Measurements from ENCODE around the gene PLA1A. TPM values are rescaled to one million over a fixed set of nuclear protein-coding genes. Genes with fewer than 3 reads are reported as not detected.

Gene PLA1A
- total and polyA plus RNA-seq, 5 donors: 4.3 to 7.5 (median 4.9) TPM

DNA sequence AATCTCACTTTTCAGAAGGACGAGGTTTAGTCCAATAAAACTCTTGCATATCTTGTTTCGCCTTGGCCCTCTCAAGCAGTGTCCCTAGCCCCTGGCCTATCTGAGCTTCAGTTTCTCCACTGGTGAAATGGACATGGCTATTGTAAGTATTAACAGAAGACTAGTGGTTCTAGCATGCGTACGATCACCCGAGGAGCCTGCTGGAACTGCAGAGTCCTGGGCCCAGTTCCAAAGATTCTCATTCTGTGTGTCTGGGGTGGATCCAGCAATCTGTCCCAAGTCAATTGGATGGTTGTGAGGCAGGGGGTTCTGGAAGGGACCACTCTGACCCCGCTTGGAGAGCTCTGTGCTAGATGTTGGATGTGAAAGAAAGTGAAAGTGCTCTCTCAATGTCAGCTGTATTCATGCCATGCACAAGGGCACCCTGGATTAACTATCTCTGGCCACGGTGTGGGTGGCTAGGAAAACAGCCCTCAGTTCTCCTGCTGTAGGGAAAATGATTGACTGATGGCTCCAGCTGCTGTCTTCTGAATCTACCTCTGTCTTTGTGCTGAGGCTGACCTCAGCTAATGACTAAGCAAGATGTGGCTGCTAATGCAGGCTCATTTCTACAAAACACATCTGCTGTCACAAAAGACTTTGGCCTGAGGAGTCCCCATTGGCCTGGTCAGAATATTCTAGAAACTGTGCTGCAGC, 1.9 kb upstream of the PLA1A start:
- H3K27me3 ChIP-seq (ENCODE audit: control insufficient read depth, insufficient read depth): no peaks in the 10 kb centered on the region
- WGBS: 57% methylated on average over 7 of the region's 7 CpGs
- no peaks in the 10 kb centered on the region for H3K9me3 ChIP-seq (ENCODE audit: control insufficient read depth, low read length)
- H3K27ac ChIP-seq (ENCODE audit: low read length): peak overlapping the region; percentile 6
- intact Hi-C loops (cut with DNase I): no loop called here
- DNase-seq: no peak
- ATAC-seq: no peak
- peak overlapping the region; percentile 38 for H3K4me3 ChIP-seq (ENCODE audit: low read length)
- peaks cover 19% of the 10 kb centered on the region for H3K4me1 ChIP-seq (ENCODE audit: control insufficient read depth, insufficient read depth, low read length)

DNA sequence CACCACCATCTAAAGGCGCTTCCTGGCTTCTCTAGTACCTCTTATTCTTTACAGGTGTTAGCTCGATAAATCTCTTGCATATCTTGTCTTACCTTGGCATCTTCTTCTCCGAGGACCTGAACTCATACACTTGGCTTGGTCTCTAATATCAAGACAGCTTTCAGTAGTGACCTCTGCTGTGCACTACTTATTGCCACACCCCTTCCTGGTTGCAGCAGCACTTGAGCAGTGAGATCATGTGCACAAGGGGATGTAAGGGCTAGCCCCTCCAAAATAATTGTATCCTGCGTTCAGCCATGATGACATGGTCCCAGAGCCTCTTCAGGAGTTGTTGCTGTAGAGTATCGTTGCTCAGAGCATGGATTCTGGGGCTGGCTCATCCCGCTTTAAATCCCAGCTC, 1.3 kb upstream of the PLA1A start:
- Histone ChIP-seq H3K27ac (ENCODE audit: low read length) (peak overlapping the region; percentile 6), H3K4me1 (ENCODE audit: control insufficient read depth, insufficient read depth, low read length) (peaks cover 19% of the 10 kb centered on the region), H3K27me3 (ENCODE audit: control insufficient read depth, insufficient read depth) (no peaks in the 10 kb centered on the region), H3K4me3 (ENCODE audit: low read length) (no peak overlapping the region), H3K9me3 (ENCODE audit: control insufficient read depth, low read length) (no peaks in the 10 kb centered on the region)
- ATAC-seq: peak in 1 of 2 donors; percentile 13
- no peak for DNase-seq
- WGBS: 87% methylated on average over 6 of the region's 6 CpGs
- intact Hi-C loops (cut with DNase I): no loop called here

DNA sequence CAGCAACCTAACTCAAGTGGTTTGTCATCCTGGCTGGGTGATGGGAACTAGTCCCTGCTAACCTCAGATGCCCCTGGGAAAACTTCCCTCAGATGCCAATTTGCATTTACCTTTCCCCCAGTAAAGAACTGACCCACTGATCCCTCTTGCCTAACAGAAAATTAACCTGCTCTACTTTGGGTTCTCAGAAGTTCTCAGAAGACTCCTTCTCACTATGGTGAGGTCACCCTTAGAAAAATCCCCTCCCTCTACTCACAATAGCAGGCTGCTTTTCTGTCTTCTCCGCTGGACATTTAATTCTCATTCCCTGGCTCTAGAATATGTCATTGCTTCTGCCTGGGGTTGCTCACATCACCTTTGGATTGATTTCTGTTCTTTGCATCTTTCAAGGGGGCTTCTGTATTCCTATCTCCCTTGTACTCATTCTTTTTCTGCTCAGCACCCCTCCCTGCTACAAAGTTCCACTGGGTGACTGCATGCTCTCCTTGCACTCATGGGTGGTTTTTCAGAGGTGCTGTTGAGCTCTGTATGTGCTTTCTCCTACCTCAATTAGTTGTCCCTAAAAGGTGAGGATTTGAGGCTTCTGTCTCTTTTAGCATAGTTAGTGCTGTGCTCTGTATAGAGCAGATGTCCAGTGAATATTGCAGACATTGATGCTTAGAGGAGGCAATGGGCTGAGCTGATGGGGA, 869 bp downstream of the PLA1A start:
- Histone ChIP-seq H3K27ac (ENCODE audit: low read length) (peak overlapping the region; percentile 11), H3K4me3 (ENCODE audit: low read length) (no peak overlapping the region), H3K27me3 (ENCODE audit: control insufficient read depth, insufficient read depth) (no peaks in the 10 kb centered on the region), H3K4me1 (ENCODE audit: control insufficient read depth, insufficient read depth, low read length) (peaks cover 24% of the 10 kb centered on the region), H3K9me3 (ENCODE audit: control insufficient read depth, low read length) (no peaks in the 10 kb centered on the region)
- 82% methylated on average over 1 of the region's 1 CpG for WGBS
- DNase-seq: no peak
- intact Hi-C loops (cut with DNase I): no loop called here
- peak in 1 of 2 donors; percentile 3 for ATAC-seq

DNA sequence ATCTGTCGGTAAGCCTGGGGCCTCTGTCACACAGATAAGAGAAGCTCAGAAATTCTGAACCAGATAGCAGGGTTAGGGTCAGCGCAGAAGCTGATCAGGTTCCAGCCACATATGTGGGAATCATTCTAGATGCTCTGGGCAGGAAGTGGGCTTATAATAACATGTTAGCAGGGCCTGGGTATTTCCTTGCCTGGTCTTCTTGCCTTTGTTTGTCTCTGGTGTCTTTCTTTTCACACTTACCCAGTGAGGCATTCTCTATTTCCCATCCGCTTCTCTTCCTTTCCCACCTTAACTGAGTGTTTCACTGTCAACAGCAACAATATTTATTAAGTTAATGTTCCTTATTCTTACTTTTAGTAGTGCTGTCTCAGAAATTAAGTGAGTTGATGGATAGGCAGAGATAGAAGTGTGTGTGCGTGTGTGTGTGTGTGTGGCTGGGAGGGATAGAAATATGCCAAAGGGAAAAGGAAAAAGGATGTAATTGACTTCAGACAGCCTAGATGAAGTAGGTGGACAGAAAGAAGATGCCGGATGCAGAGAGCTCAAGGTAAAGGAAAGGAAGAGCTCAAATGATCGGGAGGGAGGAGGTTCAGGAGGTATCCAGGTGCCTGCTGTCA, 2.0 kb downstream of the PLA1A start:
- Histone ChIP-seq H3K4me3 (ENCODE audit: low read length) (no peak overlapping the region), H3K4me1 (ENCODE audit: control insufficient read depth, insufficient read depth, low read length) (peaks cover 24% of the 10 kb centered on the region), H3K27ac (ENCODE audit: low read length) (peak overlapping the region; percentile 23), H3K27me3 (ENCODE audit: control insufficient read depth, insufficient read depth) (no peaks in the 10 kb centered on the region), H3K9me3 (ENCODE audit: control insufficient read depth, low read length) (no peaks in the 10 kb centered on the region)
- no peak for ATAC-seq
- intact Hi-C loops (cut with DNase I): loop anchor here in 2 of 4 donors (10.0 kb wide), 1 partner anchor 75 kb away; the partner anchor contains the start of gene COX17 (in 2 of the 2)
- WGBS: 71% methylated on average over 6 of the region's 6 CpGs
- no peak for DNase-seq

DNA sequence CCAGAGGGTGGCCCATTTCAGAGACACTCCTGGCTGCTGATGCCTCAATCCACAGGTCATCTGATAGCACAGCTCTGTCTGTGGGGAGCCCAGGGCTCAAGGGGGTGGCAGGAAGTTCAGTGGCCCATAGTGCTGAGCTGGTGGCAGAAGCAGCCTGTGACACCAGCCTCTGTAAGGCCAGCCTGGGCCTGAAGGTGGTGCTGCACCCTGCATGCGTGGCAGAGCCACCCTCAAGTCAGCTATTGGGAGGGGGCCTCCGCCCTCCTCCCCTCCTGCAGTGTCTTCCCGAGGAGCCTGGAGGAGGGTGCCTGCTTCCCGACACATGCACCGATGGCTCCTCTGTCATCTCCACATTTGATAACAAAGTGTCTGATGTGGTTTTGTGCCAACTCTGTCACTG, 3.0 kb downstream of the PLA1A start:
- peak; percentile 33 to 82 (median 78) for DNase-seq
- intact Hi-C loops (cut with DNase I): loop anchor here in 2 of 4 donors (10.0 kb wide), 1 partner anchor 74 kb away; the partner anchor contains the start of gene COX17 (in 2 of the 2)
- H3K9me3 ChIP-seq (ENCODE audit: control insufficient read depth, low read length): no peaks in the 10 kb centered on the region
- ATAC-seq: peak; percentile 77 to 78
- H3K4me3 ChIP-seq (ENCODE audit: low read length): no peak overlapping the region
- H3K27ac ChIP-seq (ENCODE audit: low read length): peak overlapping the region; percentile 23
- 39% methylated on average over 5 of the region's 5 CpGs for WGBS
- H3K27me3 ChIP-seq (ENCODE audit: control insufficient read depth, insufficient read depth): no peaks in the 10 kb centered on the region
- peaks cover 21% of the 10 kb centered on the region for H3K4me1 ChIP-seq (ENCODE audit: control insufficient read depth, insufficient read depth, low read length)

DNA sequence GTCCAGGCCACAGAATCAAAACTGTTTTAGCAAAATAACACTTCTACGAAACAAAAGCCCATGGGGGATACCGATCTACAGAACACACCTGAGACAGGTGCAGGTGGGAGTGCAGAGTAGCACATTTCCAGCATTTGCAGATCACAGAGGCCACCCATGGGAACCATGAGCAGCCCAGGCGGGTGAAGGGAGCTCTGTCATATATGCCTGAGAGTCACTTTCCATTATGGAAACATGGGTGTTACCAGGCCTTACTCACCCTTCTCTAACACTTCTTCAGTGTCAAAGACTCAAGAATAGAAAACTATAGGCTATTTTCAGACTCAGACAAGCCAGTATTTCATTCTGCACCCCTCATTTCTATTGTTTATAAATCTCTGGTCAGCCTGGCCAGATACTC, 3.5 kb downstream of the PLA1A start:
- intact Hi-C loops (cut with DNase I): loop anchor here in 2 of 4 donors (10.0 kb wide), 1 partner anchor 74 kb away; the partner anchor contains the start of gene COX17 (in 2 of the 2)

DNA sequence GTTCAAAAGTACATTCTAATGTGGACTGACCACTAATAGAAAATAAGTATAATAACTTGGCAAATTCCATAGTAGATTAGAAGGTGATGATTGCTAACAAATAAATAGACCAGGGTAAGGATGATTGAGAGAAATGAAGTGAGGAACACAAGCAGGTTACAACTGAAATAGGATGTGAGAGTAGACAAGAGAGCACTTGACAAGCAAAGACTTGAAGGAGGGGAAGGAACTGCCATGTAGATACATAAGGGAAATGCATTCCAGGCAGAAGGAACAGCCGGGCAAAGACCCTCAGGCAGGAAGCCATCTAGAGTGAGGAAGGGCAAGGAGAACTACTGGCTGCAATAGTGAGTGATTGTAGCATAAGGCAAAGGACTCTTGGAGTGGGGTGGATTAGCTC, 5.0 kb downstream of the PLA1A start:
- intact Hi-C loops (cut with DNase I): loop anchor here in 2 of 4 donors (10.0 kb wide), 1 partner anchor 72 kb away; the partner anchor contains the start of gene COX17 (in 2 of the 2)
- H3K27me3 ChIP-seq (ENCODE audit: control insufficient read depth, insufficient read depth): no peaks in the 10 kb centered on the region
- H3K4me3 ChIP-seq (ENCODE audit: low read length): no peak overlapping the region
- WGBS: 39% methylated on average over 1 of the region's 1 CpG
- peak overlapping the region; percentile 62 for H3K27ac ChIP-seq (ENCODE audit: low read length)
- DNase-seq (no peak), ATAC-seq (no peak)
- no peaks in the 10 kb centered on the region for H3K9me3 ChIP-seq (ENCODE audit: control insufficient read depth, low read length)
- peaks cover 16% of the 10 kb centered on the region for H3K4me1 ChIP-seq (ENCODE audit: control insufficient read depth, insufficient read depth, low read length)

More for the DNA sequence above, 3.5 kb downstream of the PLA1A start:
- 69% methylated on average over 3 of the region's 3 CpGs for WGBS
- peaks cover 21% of the 10 kb centered on the region for H3K4me1 ChIP-seq (ENCODE audit: control insufficient read depth, insufficient read depth, low read length)
- peak; percentile 8 to 69 for ATAC-seq
- H3K27me3 ChIP-seq (ENCODE audit: control insufficient read depth, insufficient read depth): no peaks in the 10 kb centered on the region
- no peak for DNase-seq
- no peaks in the 10 kb centered on the region for H3K9me3 ChIP-seq (ENCODE audit: control insufficient read depth, low read length)
- no peak overlapping the region for H3K4me3 ChIP-seq (ENCODE audit: low read length)
- H3K27ac ChIP-seq (ENCODE audit: low read length): peak overlapping the region; percentile 28

DNA sequence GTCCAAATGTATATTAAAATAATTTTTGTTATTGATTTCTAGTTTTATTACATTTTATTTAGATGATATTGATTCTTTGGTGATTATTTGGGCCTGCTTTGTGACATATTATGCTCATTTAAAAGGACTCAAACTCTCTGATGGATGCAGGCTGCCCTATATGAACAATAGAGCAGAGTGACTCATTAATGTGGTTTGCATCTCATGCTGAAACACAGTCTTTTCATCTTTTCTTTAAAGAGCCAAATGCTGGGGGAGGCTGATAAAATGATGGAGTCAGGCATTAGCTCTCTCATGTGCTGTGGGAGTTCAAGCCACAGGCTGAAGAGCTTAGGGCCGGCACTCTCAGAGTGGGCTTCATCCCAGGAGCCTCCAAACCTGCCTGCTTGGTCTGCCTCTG, 7.2 kb downstream of the PLA1A start:
- H3K4me3 ChIP-seq (ENCODE audit: low read length): no peak overlapping the region
- WGBS: 83% methylated on average over 1 of the region's 1 CpG
- intact Hi-C loops (cut with DNase I): loop anchor here in 2 of 4 donors (10.0 kb wide), 1 partner anchor 70 kb away; the partner anchor contains the start of gene COX17 (in 2 of the 2)
- H3K4me1 ChIP-seq (ENCODE audit: control insufficient read depth, insufficient read depth, low read length): peaks cover 10% of the 10 kb centered on the region
- H3K27ac ChIP-seq (ENCODE audit: low read length): no peak overlapping the region
- no peak for ATAC-seq
- no peaks in the 10 kb centered on the region for H3K27me3 ChIP-seq (ENCODE audit: control insufficient read depth, insufficient read depth)
- H3K9me3 ChIP-seq (ENCODE audit: control insufficient read depth, low read length): no peaks in the 10 kb centered on the region
- no peak for DNase-seq

DNA sequence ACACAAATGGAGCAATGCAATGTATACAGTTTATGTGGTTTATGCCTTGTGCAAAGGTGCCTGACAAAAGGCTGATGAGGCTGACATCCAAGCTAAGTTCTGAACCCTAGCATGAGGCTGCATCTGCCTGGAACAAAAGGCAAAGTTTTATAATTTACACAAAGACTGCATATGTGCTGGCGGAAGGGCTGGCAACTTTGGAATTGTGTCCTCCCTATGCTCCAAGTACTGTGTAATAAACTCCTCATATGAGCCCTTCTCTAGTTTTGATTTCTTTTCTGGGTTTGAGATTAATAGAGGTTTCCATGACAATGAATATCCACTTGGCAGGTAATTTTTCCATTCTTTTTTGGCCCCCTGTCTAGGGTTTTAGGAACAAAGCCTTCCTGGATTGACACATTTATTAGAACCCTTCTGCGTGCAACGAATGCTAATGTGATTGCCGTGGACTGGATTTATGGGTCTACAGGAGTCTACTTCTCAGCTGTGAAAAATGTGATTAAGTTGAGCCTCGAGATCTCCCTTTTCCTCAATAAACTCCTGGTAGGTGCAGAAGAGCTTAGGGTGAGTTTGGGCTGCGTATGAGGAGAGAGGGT, 10.8 kb downstream of the PLA1A start:
- DNase-seq (no peak), ATAC-seq (no peak)
- intact Hi-C loops (cut with DNase I): loop anchor here in 2 of 4 donors (10.0 kb wide), 1 partner anchor 66 kb away; the partner anchor contains the start of gene COX17 (in 2 of the 2)
- no peaks in the 10 kb centered on the region for H3K4me1 ChIP-seq (ENCODE audit: control insufficient read depth, insufficient read depth, low read length)
- no peak overlapping the region for H3K4me3 ChIP-seq (ENCODE audit: low read length)
- H3K27ac ChIP-seq (ENCODE audit: low read length): no peak overlapping the region
- no peaks in the 10 kb centered on the region for H3K27me3 ChIP-seq (ENCODE audit: control insufficient read depth, insufficient read depth)
- 94% methylated on average over 6 of the region's 6 CpGs for WGBS
- no peaks in the 10 kb centered on the region for H3K9me3 ChIP-seq (ENCODE audit: control insufficient read depth, low read length)

DNA sequence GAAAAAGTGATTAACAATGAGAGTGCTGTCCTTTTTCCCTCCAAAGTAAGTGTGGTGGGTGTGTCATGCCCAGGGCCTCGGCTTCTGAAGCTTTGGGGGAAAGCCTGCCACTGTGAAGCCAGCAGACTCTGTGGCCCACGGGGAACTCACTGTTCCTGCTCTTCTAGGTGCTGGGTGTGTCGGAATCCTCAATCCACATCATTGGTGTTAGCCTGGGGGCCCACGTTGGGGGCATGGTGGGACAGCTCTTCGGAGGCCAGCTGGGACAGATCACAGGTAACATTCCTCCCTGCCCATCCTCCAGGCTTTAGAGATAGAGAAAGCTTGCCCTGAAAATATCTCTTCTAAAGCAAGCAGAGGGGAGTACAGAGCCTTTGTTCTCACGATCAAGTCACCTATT, 11.6 kb downstream of the PLA1A start:
- DNase-seq (no peak), ATAC-seq (no peak)
- Histone ChIP-seq H3K27ac (ENCODE audit: low read length) (no peak overlapping the region), H3K4me3 (ENCODE audit: low read length) (no peak overlapping the region), H3K27me3 (ENCODE audit: control insufficient read depth, insufficient read depth) (no peaks in the 10 kb centered on the region), H3K4me1 (ENCODE audit: control insufficient read depth, insufficient read depth, low read length) (no peaks in the 10 kb centered on the region), H3K9me3 (ENCODE audit: control insufficient read depth, low read length) (no peaks in the 10 kb centered on the region)
- intact Hi-C loops (cut with DNase I): loop anchor here in 2 of 4 donors (10.0 kb wide), 1 partner anchor 66 kb away; the partner anchor contains the start of gene COX17 (in 2 of the 2)
- WGBS: 54% methylated on average over 6 of the region's 6 CpGs
